Hepatocyte (in vitro differentiated cells): ENCODE results near the gene DIRAS1.

ENCODE experiments used
- EZH2 ChIP-seq: fragments of 200-600 bp; sonication (generic); IDR thresholded peaks from 2 replicates; pipeline ENCODE4 v1.6.1; 2016; ENCODE audit warnings: antibody characterized with exemption, mild to moderate bottlenecking, borderline replicate concordance
- EZH2phosphoT487 ChIP-seq: fragments of 200-600 bp; sonication (generic); IDR thresholded peaks from one replicate; pipeline ENCODE4 v1.6.1; 2018; ENCODE audit warnings: antibody characterized with exemption, mild to moderate bottlenecking, low read depth, moderate library complexity; ENCODE audit not compliant: unreplicated experiment, severe bottlenecking
- TF ChIP-seq, protein P1 (sequence below): fragments of 200-600 bp; sonication (generic); IDR thresholded peaks from 2 replicates; pipeline ENCODE4 v1.5.1; 2016; ENCODE audit warnings: antibody characterized with exemption, mild to moderate bottlenecking; ENCODE audit not compliant: poor library complexity

DNA sequence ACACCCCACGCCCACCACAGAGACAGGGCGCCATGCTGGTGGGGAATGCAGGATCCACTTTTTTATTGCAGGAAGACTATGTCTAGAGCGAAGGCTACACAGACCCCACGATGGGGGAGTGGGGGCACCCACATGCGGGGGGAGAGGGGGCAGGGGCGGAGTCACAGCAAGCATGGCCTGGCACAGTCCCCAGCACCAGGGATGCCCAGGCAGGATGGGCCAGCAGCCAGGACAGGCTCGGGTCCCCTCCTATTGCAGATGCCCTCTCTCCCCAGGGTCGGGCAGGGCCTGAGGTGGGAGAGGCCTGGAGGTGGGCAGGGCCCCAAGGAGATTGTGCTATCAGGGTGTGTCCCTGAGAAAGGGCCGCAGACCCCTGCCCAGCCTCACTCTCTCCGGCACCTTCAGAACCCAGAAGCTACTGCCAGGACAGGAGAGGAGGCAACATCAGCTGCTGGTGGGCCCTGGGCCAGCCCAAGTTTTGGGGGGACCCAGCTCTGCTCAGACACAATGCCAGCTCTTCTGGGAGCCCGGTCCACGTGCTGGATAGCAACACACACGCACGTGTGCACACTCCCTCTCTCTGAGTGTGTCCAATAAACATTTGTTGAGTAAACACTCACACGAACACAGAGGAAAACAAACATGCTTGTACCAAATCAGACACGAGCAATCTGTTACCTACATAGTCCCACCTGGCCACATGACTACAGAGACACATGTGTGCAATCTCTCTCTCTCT is 6.5 kb downstream of the DIRAS1 start:
- TF ChIP-seq, protein P1, sequence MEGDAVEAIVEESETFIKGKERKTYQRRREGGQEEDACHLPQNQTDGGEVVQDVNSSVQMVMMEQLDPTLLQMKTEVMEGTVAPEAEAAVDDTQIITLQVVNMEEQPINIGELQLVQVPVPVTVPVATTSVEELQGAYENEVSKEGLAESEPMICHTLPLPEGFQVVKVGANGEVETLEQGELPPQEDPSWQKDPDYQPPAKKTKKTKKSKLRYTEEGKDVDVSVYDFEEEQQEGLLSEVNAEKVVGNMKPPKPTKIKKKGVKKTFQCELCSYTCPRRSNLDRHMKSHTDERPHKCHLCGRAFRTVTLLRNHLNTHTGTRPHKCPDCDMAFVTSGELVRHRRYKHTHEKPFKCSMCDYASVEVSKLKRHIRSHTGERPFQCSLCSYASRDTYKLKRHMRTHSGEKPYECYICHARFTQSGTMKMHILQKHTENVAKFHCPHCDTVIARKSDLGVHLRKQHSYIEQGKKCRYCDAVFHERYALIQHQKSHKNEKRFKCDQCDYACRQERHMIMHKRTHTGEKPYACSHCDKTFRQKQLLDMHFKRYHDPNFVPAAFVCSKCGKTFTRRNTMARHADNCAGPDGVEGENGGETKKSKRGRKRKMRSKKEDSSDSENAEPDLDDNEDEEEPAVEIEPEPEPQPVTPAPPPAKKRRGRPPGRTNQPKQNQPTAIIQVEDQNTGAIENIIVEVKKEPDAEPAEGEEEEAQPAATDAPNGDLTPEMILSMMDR = no peak
- TF ChIP-seq EZH2phosphoT487 (no peak), EZH2 (no peak)
